T47D (cell line): ENCODE measurements around the gene PRKD1.

ENCODE experiments used
- DNase-seq, 2 experiments: peaks; one replicate each; pipeline versions ENCODE4 v3.0.0 to v3.0.0-alpha.2; 2011 to 2012; ENCODE audit warnings: low read depth in 1 of 2, low spot score in 1 of 2
- JUND ChIP-seq: IDR thresholded peaks from 2 replicates; pipeline ENCODE4 v1.6.1; 2012; ENCODE audit warnings: low read depth
- in situ Hi-C: cut with HindIII; loops from 2 replicates; pipeline ENCODE4 v1.10.0; 2016; ENCODE audit warnings: low sequenced_read_pairs, low pct_unique_long_range_greater_than_20kb

Gene PRKD1

GRCh38 chr14:29927376-29928116 is at the start of gene PRKD1:
PRKD1 (minus strand) TSS chr14:29927847.
- TF ChIP-seq JUND, result no peak
- in situ Hi-C loops, result no loop called here
- DNase-seq, result no peak

- no peak for TF ChIP-seq JUND
- in situ Hi-C loops, result no loop called here
- peak in 1 of 2 experiments; percentile 32 for DNase-seq
Measured at GRCh38 chr14:29971101-29971500, 43.5 kb upstream of the PRKD1 start.

- no peak for TF ChIP-seq JUND
- no peak for DNase-seq
- in situ Hi-C loops, result no loop called here
Measured at GRCh38 chr14:29955087-29955486, 27.4 kb upstream of the PRKD1 start.

GRCh38 chr14:29953501-29953900 is 25.9 kb upstream of the PRKD1 start:
- in situ Hi-C loops, result no loop called here
- no peak for DNase-seq
- no peak for TF ChIP-seq JUND

- in situ Hi-C loops, result no loop called here
- no peak for DNase-seq
- no peak for TF ChIP-seq JUND
Measured at GRCh38 chr14:29944091-29944490, 16.4 kb upstream of the PRKD1 start.

- in situ Hi-C loops, result no loop called here
- no peak for DNase-seq
- no peak for TF ChIP-seq JUND
Measured at GRCh38 chr14:29941401-29941800, 13.8 kb upstream of the PRKD1 start.

- no peak for TF ChIP-seq JUND
- no peak for DNase-seq
- in situ Hi-C loops, result no loop called here
Measured at GRCh38 chr14:29940482-29940881, 12.8 kb upstream of the PRKD1 start.

- in situ Hi-C loops, result no loop called here
- no peak for DNase-seq
- TF ChIP-seq JUND, result no peak
Measured at GRCh38 chr14:29937116-29937515, 9.5 kb upstream of the PRKD1 start.

- no peak for TF ChIP-seq JUND
- no peak for DNase-seq
- in situ Hi-C loops, result no loop called here
Measured at GRCh38 chr14:29930283-29930682, 2.6 kb upstream of the PRKD1 start.

GRCh38 chr14:29928117-29928640 is 532 bp upstream of the PRKD1 start:
- no peak for DNase-seq
- in situ Hi-C loops, result no loop called here

GRCh38 chr14:29926701-29927375 is 809 bp downstream of the PRKD1 start:
- in situ Hi-C loops, result no loop called here
- TF ChIP-seq JUND, result no peak
- DNase-seq, result no peak

More at GRCh38 chr14:29928117-29928640, 532 bp upstream of the PRKD1 start:
- no peak for TF ChIP-seq JUND

GRCh38 chr14:29926228-29926627 is 1.4 kb downstream of the PRKD1 start:
- TF ChIP-seq JUND, result no peak
- DNase-seq, result no peak
- in situ Hi-C loops, result no loop called here

GRCh38 chr14:29925736-29926135 is 1.9 kb downstream of the PRKD1 start:
- no peak for TF ChIP-seq JUND
- in situ Hi-C loops, result no loop called here
- no peak for DNase-seq
